CD14-positive monocyte (primary cell): ENCODE results near the gene NRDE2. TPM values are rescaled to one million over a fixed set of nuclear protein-coding genes. Genes with fewer than 3 reads are reported as not detected.

ENCODE experiments used
- DNase-seq, 3 donors: peaks; one replicate each; pipeline ENCODE4 v3.0.0-alpha.2; 2011 to 2022
- H2AFZ ChIP-seq: 2 replicates; pipeline ENCODE4 v1.6.0; 2012; ENCODE audit warnings: mild to moderate bottlenecking, low read depth, low read length, inconsistent platforms; ENCODE audit not compliant: insufficient read depth, poor library complexity, severe bottlenecking
- H3K27ac ChIP-seq, 2 donors: 1 replicate in 1 of 2; 2 replicates in 1 of 2; pipeline ENCODE4 v1.5.1; 2012 to 2013; ENCODE audit warnings: low read length in 2 of 2, control low read depth in 1 of 2, inconsistent platforms in 1 of 2, low read depth in 1 of 2, mild to moderate bottlenecking in 1 of 2
- H3K27me3 ChIP-seq, 2 donors: one replicate each; pipeline versions ENCODE4 v1.6.0 to v1.6.1; 2011 to 2013; ENCODE audit warnings: low read length in 2 of 2; ENCODE audit not compliant: control insufficient read depth in 2 of 2, insufficient read depth in 2 of 2
- H3K36me3 ChIP-seq, 2 donors: replicated peaks in 1 of 2; 1 replicate in 1 of 2; 2 replicates in 1 of 2; pipeline versions ENCODE4 v1.5.1 to v1.6.1; 2012 to 2013; ENCODE audit warnings: low read length in 2 of 2, control low read depth in 1 of 2, inconsistent platforms in 1 of 2, mild to moderate bottlenecking in 1 of 2; ENCODE audit not compliant: insufficient read depth in 2 of 2, control insufficient read depth in 1 of 2
- H3K4me1 ChIP-seq, 2 donors: 1 replicate in 1 of 2; 2 replicates in 1 of 2; pipeline versions ENCODE4 v1.5.1 to v1.6.1; 2012 to 2013; ENCODE audit warnings: low read length in 2 of 2, control low read depth in 1 of 2, inconsistent platforms in 1 of 2, mild to moderate bottlenecking in 1 of 2, moderate library complexity in 1 of 2; ENCODE audit not compliant: insufficient read depth in 2 of 2, control insufficient read depth in 1 of 2
- H3K4me2 ChIP-seq: replicated peaks from 2 replicates; pipeline ENCODE3; 2012; ENCODE audit warnings: low read length, moderate library complexity, mild to moderate bottlenecking; ENCODE audit not compliant: poor library complexity, severe bottlenecking; ENCODE audit errors: extremely low read depth
- H3K4me3 ChIP-seq, 3 experiments: fragments of 200-600 bp in 1 of 3; sonication (generic) in 1 of 3; replicated peaks in 1 of 3; 1 replicate in 2 of 3; 2 replicates in 1 of 3; pipeline ENCODE4 v1.5.1; 2011 to 2013; ENCODE audit warnings: low read length in 3 of 3, mild to moderate bottlenecking in 3 of 3, control low read depth in 2 of 3, low read depth in 2 of 3, inconsistent platforms in 1 of 3, moderate library complexity in 1 of 3
- H3K79me2 ChIP-seq: 2 replicates; pipeline ENCODE4 v1.6.0; 2012; ENCODE audit warnings: mild to moderate bottlenecking, control low read depth, inconsistent platforms, low read length, moderate library complexity; ENCODE audit not compliant: insufficient read depth
- H3K9ac ChIP-seq: 2 replicates; pipeline ENCODE4 v1.6.0; 2017; ENCODE audit warnings: low read length, mild to moderate bottlenecking; ENCODE audit not compliant: insufficient read depth, poor library complexity, severe bottlenecking
- H3K9me3 ChIP-seq, 2 donors: replicated peaks in 1 of 2; 1 replicate in 1 of 2; 2 replicates in 1 of 2; pipeline versions ENCODE4 v1.5.1 to v1.6.1; 2012 to 2013; ENCODE audit warnings: low read length in 2 of 2, control low read depth in 1 of 2; ENCODE audit not compliant: control insufficient read depth in 1 of 2, insufficient read depth in 1 of 2
- H4K20me1 ChIP-seq: 2 replicates; pipeline ENCODE4 v1.6.0; 2012; ENCODE audit warnings: mild to moderate bottlenecking, low read length, control low read depth, moderate library complexity; ENCODE audit not compliant: insufficient read depth
- H3K27ac Mint-ChIP-seq, 7 donors: one replicate each; pipeline ENCODE4 v1.8.0; 2020; ENCODE audit warnings: mild to moderate bottlenecking in 7 of 7, mixed read lengths in 7 of 7, moderate library complexity in 6 of 7, inconsistent platforms in 2 of 7
- H3K27me3 Mint-ChIP-seq, 3 donors: one replicate each; pipeline ENCODE4 v1.8.0; 2021 to 2022; ENCODE audit warnings: low read depth in 3 of 3, mild to moderate bottlenecking in 3 of 3, mixed read lengths in 3 of 3, moderate library complexity in 3 of 3, inconsistent platforms in 1 of 3
- H3K36me3 Mint-ChIP-seq, 2 donors: one replicate each; pipeline ENCODE4 v1.8.0; 2020; ENCODE audit warnings: mixed read lengths in 2 of 2, inconsistent platforms in 1 of 2, mild to moderate bottlenecking in 1 of 2
- H3K4me1 Mint-ChIP-seq: one replicate; pipeline ENCODE4 v1.8.0; 2020; ENCODE audit warnings: mild to moderate bottlenecking, mixed read lengths
- H3K4me3 Mint-ChIP-seq, 2 donors: one replicate each; pipeline ENCODE4 v1.8.0; 2020; ENCODE audit warnings: mild to moderate bottlenecking in 2 of 2, mixed read lengths in 2 of 2, moderate library complexity in 1 of 2
- H3K9me3 Mint-ChIP-seq, 7 donors: one replicate each; pipeline ENCODE4 v1.8.0; 2020 to 2022; ENCODE audit warnings: mixed read lengths in 7 of 7, mild to moderate bottlenecking in 6 of 7, moderate library complexity in 6 of 7, inconsistent platforms in 2 of 7
- CTCF ChIP-seq: fragments of 200-600 bp; IDR thresholded peaks from one replicate; pipeline ENCODE4 v1.8.0; 2022; ENCODE audit warnings: antibody characterized with exemption, mild to moderate bottlenecking
- WGBS: methylation state at CpG from one replicate; pipeline ENCODE4 v1.1.5; 2013; ENCODE audit warnings: missing lambda C conversion rate; ENCODE audit not compliant: insufficient coverage; 5-methylcytosine and 5-hydroxymethylcytosine counted together
- intact Hi-C, 2 donors: fragments of 100-400 bp; cut with micrococcal nuclease; formaldehyde crosslinking; loops; one replicate each; pipeline versions ENCODE4 v1.15.0 to v1.15.1; 2023
- polyA plus RNA-seq, 3 donors: library from polyadenylated mRNA; depleted of rRNA in 1 of 3; unstranded in 2 of 3; stranded (reverse) in 1 of 3; fragments of 300-500 nt in 2 of 3; fragments of >200 nt in 1 of 3; fragmentation: Illumina TruSeq in 2 of 3; gene quantifications; 1 replicate in 2 of 3; 2 replicates in 1 of 3; pipeline ENCODE4 v1.2.3, GENCODE V29; 2012 to 2021

Gene NRDE2
- polyA plus RNA-seq, 3 donors, result 4.7 to 7.4 (median 6.7) TPM

GRCh38 chr14:90344331-90345238 lies 12.8 kb upstream of the NRDE2 start:
- Histone ChIP-seq H3K4me2 (no peak overlapping the region), H3K4me3 (no peak overlapping the region), H3K79me2 (no peaks in the 10 kb centered on the region), H3K27ac (no peak overlapping the region), H3K36me3 (no peaks in the 10 kb centered on the region), H3K27me3 (peaks cover 0 to 5% of the 10 kb centered on the region in 2 donors), H3K4me1 (no peaks in the 10 kb centered on the region), H4K20me1 (no peaks in the 10 kb centered on the region), H2AFZ (peak overlapping the region; percentile 13), H3K9ac (no peak overlapping the region), H3K9me3 (no peaks in the 10 kb centered on the region)
- H3K27me3 Mint-ChIP-seq, result peaks cover 3 to 6% (median 5%) of the 10 kb centered on the region in 3 donors
- DNase-seq, result no peak
- H3K4me1 Mint-ChIP-seq, result no peaks in the 10 kb centered on the region
- no peak overlapping the region for H3K4me3 Mint-ChIP-seq
- H3K36me3 Mint-ChIP-seq, result no peaks in the 10 kb centered on the region
- intact Hi-C loops, result no loop called here
- peaks cover 0 to 4% (median 0%) of the 10 kb centered on the region in 7 donors for H3K9me3 Mint-ChIP-seq
- TF ChIP-seq CTCF, result no peak
- H3K27ac Mint-ChIP-seq, result no peak overlapping the region
- WGBS, result 83% methylated on average over 2 of the region's 10 CpGs

GRCh38 chr14:90342327-90342726 lies 10.6 kb upstream of the NRDE2 start:
- peaks cover 12 to 20% (median 17%) of the 10 kb centered on the region in 3 donors for H3K27me3 Mint-ChIP-seq
- no peaks in the 10 kb centered on the region for H3K4me1 Mint-ChIP-seq
- no peak overlapping the region for H3K27ac ChIP-seq
- no peak overlapping the region for H2AFZ ChIP-seq
- H3K9ac ChIP-seq, result no peak overlapping the region
- no peaks in the 10 kb centered on the region for H4K20me1 ChIP-seq
- no peaks in the 10 kb centered on the region for H3K9me3 ChIP-seq
- no peaks in the 10 kb centered on the region for H3K36me3 ChIP-seq
- peaks cover 7 to 14% of the 10 kb centered on the region in 2 donors for H3K27me3 ChIP-seq
- peaks cover 0 to 4% (median 0%) of the 10 kb centered on the region in 7 donors for H3K9me3 Mint-ChIP-seq
- peak overlapping the region in 1 of 7 donors; percentile 71 for H3K27ac Mint-ChIP-seq
- intact Hi-C loops, result no loop called here
- DNase-seq, result no peak
- no peak overlapping the region for H3K4me3 ChIP-seq
- 68% methylated on average over 3 of the region's 4 CpGs for WGBS
- H3K79me2 ChIP-seq, result no peaks in the 10 kb centered on the region
- no peak for TF ChIP-seq CTCF
- H3K4me3 Mint-ChIP-seq, result no peak overlapping the region
- H3K4me2 ChIP-seq, result no peak overlapping the region
- no peaks in the 10 kb centered on the region for H3K4me1 ChIP-seq
- H3K36me3 Mint-ChIP-seq, result no peaks in the 10 kb centered on the region
